Measurements from ENCODE around the gene GRIPAP1. TPM values are rescaled to one million over a fixed set of nuclear protein-coding genes. Genes with fewer than 3 reads are reported as not detected.

Gene GRIPAP1
- total RNA-seq = 22.9 and 30.0 TPM in 2 replicates

DNA sequence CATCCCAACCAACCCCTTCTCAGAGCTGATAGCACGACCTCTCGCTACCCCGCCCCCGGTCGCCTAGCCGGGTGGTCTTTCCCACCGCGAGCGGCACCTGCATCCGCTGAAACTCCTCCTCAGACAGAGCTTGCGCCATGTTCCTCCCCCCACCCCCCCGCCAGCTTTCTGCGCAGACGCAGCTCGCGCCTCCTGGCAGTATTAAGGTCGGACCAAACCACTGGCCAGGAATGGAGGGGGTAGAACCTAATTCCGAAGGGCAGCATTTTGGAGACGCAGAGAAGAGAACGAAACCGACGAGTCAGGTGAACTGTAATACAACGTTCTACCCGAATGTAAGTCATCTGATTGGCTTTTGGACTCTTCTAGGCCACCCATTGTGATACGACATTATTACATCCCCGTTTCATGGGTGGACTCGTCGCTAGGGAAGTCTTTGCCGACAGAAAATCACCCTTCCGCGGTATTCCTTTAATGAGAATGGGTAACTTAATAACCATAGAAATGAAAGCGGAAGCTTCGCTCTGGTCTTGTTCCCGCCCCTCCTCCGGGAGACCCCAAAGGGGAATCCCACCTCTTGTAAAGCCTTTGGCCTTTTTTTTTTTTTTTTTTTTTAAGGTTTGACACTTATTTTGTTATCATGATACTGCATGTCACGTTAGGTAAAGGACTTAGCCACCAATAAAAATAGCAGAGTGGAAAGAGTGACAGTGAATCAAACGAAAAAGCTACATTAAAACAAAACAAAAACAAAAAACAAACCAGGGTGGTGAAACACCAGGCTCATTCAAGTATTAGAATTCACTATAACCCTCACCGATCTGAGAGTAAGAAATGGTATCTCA is at the start of gene GRIPAP1:
GRIPAP1 (minus strand) TSS at position 174 of the 845 bp plus-strand sequence; CDS start at position 139, 35 bp downstream.
- peak; percentile 78 for DNase-seq (ENCODE audit: low read depth, low spot score)

GRCh38 chrX:49043987-49044281 is 41.9 kb upstream of the GRIPAP1 start:
- DNase-seq (ENCODE audit: low read depth, low spot score) = no peak

DNA sequence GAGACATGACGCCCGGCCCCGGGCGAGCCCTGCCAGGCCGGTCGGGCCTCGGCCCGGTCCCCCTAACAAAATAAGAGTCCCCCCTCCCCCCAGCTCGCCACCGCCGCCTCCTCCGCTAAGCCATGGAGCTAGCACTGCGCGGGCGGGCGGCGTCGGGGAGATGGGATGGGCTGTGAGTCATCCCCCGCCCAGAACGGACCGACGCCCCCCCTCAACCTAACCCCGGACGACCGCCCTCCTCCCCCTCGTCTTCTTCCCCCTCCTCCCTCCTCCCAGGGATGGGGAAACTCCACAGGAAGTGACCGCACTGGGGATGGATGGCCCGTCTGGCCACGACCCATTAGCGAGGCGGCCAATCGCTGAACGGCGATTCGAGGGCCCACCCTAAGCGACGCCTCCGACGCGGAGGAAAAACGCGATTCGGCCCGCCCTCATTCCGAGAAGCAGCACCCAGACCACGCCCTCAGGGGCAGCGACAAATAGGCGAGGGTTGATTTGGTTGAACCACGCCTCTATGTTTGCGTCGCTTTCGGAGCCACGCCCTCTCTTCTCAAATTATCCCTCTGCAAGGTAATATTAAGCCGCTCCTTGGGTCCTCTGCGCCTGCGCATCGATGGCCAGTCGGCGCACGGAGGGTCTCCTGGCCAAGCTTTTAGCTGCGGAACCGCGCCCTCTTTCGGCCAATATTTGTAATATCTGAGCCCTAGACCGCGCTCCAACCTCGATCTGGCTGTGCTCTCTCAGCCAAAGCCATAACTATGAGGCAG is 41.3 kb upstream of the GRIPAP1 start, which contains the start of gene TFE3:
TFE3 (minus strand) TSS at position 138 of the 767 bp plus-strand sequence; CDS start at position 7, 131 bp downstream.
- DNase-seq (ENCODE audit: low read depth, low spot score) = peak; percentile 93

DNA sequence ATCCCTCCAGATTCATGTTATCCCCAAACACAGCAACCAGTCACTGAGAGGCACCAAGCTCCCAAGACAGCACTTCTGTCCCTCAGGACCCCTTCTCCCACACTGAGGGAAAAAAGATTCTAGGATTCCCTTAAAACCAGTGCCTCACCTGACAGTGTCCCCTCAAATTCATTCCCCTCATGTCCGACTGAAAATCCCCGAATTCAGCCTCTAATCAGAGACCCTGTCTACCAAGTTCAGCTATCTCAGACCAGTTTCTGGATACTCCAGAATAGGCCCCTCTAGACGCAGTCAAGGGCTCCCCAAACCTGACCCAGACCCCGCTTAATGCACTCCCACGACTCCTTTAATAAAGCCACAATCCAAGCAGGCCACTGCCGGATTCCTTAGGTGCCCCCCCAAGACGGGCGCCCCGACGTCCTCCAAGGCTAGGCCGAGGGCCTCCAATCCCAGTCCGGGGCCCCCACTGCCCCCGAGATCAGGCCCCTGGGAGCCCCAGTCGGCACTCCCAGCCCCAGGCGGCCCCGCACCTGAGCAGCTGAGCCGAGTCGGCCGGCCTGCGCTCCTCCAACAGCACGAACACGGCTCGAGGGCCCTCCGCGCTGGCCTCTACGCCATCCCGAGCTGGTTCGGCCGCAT is 40.6 kb upstream of the GRIPAP1 start:
- DNase-seq (ENCODE audit: low read depth, low spot score) = no peak

- DNase-seq (ENCODE audit: low read depth, low spot score) = no peak
These were observed 39.9 kb upstream of the GRIPAP1 start for GRCh38 chrX:49041744-49042580.

DNA sequence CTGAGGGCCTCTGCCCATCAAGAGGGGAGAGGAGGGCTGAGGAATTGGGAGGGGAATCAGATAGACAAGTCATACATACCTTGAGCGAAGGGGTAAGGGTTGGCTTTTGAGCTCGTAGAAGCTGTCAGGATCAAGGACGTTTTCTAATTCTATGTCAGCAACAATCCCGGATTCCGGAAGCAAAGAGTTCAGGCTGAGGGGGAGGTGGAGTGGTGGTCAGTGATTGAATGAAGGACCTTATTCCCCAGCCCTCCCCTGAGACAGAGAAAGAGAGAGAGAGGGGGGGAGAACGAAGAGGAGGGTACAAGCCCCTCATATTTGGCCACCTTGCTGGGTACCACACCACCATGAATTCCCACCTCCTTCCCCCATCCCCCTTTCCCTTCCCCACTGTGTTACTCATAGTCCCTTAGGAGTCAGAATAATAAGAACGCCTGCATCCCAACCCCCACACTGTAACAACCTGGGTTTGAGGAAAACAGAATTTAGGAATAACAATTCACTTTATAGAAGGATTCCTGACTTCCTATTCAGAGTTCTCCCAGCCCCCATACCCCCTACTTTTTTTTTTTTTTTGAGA is 38.4 kb upstream of the GRIPAP1 start:
- DNase-seq (ENCODE audit: low read depth, low spot score) = no peak

- DNase-seq (ENCODE audit: low read depth, low spot score) = peak; percentile 53
These were observed 37.7 kb upstream of the GRIPAP1 start for GRCh38 chrX:49039598-49040375.

DNA sequence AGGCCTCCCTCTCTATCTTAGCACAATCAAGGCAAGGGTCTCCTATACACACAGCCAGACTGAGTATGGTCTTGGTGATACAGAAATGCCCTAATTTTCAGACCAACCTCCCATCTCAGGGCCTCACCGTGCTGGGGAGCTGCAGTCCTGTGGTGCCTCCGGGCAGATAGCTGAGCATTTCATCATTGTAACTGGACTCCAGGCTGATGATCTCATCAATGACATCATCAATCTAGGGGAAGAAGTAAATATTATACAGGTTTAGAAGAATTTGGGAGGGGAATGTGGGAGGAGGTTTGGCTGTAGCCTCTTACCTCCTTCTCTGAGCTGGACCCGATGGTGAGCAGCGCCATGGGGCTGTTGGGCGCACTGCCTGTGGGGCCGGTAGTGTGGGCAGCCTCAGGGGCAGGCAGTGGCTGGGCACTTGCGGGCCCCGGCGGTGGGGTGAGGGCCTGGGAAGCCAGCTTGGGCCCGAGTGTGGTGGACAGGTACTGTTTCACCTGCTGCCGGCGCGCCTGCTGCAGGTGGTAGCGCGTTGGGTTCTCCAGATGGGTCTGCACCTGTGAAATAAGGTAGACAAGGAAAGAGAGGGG is 35.9 kb upstream of the GRIPAP1 start:
- DNase-seq (ENCODE audit: low read depth, low spot score) = no peak

GRCh38 chrX:49030283-49030682 is 28.2 kb upstream of the GRIPAP1 start:
- DNase-seq (ENCODE audit: low read depth, low spot score) = no peak

- no peak for DNase-seq (ENCODE audit: low read depth, low spot score)
These were observed 27.8 kb upstream of the GRIPAP1 start for GRCh38 chrX:49029876-49030275.

GRCh38 chrX:49019599-49020249 is 17.7 kb upstream of the GRIPAP1 start:
- DNase-seq (ENCODE audit: low read depth, low spot score) = no peak

DNA sequence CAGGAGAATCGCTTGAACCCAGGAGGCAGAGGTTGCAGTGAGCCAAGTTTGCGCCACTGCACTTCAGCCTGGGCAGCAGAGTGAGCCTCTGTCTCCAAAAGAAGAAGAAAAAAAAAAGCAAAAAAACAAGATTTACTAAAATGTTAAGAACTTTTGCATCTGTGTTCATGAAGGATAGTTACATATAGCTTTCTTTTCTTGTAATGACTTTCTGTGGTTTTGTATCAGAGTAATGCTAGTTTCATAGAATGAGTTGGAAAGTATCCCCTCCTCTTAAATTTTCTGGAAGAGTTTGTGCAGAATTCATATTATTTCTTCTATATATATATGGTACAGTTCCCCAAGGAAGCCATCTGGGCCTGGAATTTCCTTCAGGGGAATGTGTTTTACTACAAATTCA is 17.0 kb upstream of the GRIPAP1 start:
- no peak for DNase-seq (ENCODE audit: low read depth, low spot score)

- DNase-seq (ENCODE audit: low read depth, low spot score) = no peak
These were observed 1.6 kb upstream of the GRIPAP1 start for GRCh38 chrX:49003696-49004095.

DNA sequence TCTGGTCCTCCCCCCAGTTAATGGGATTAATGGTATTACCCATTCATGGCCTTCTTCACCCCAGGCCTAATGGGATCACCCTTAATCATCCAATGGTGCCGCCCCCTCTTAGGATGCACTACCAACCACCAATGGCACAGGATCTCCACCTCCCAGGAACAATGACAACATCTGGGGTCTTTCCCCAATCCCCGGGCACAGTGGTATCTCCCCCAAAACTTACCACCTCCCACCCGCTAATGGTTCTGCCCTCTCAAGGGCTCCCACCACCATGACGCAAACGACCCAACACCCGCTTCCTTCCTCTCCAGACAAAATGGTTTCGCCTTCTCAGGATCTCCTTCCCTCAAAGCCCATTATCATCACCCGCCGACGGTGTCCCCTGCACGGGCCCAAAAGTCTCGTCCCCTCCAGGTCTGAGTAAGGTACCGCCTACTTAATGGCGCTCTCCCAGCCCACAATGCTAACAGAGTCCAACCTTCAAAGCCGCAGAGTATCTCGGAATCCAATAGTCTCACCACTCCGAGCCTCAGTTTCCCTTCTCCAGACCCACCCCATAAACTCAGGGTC is 458 bp downstream of the GRIPAP1 start:
- no peak for DNase-seq (ENCODE audit: low read depth, low spot score)

- DNase-seq (ENCODE audit: low read depth, low spot score) = no peak
These were observed 1.4 kb downstream of the GRIPAP1 start for GRCh38 chrX:49000636-49001035.

- DNase-seq (ENCODE audit: low read depth, low spot score) = no peak
These were observed 3.0 kb downstream of the GRIPAP1 start for GRCh38 chrX:48999030-48999429.

DNA sequence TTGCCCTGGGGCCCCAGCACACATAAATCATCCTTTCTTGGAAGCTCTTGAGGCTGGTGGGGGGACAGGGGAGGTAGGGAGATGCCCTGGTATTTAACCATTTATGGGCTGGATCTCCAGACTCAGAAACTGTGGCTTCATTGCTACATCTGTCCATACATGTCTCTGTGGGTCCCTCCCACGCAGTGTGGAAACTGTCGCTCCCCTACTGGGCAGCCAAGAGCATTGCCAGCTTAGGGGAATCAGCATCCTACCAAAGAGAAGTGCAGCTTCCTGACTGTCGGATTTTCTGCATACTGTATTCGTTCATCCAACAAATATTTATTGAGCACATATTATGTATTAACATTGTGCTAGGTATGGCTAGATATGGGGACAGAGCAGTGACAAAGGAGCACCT is 3.7 kb downstream of the GRIPAP1 start:
- no peak for DNase-seq (ENCODE audit: low read depth, low spot score)

DNA sequence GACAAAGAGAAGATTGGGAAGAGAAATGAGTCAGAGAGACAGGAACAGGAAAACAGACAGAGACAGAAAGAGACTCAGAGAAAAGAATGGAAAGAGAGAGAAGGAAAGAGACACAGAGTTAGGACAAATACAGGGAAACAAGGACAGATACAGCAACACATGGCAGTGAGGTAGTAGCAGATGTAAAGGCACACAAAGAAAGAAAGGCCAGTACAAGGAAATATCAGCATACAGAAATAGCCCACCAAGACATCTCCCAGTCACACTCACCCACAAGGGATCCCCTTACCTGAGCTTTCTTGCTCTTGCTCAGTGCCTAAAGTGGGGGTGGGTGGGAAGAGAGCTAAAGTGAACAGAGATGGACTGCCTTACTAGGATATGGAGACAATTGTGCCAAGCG is 4.2 kb downstream of the GRIPAP1 start:
- no peak for DNase-seq (ENCODE audit: low read depth, low spot score)

- DNase-seq (ENCODE audit: low read depth, low spot score) = no peak
These were observed 4.6 kb downstream of the GRIPAP1 start for GRCh38 chrX:48997455-48997854.
